ENCODE data around the gene DHX38.

DHX38 gene

GRCh38 chr16:72122308-72122707 lies 28.7 kb downstream of the DHX38 start:
- DNase-seq (ENCODE audit: low spot score) = no peak

GRCh38 chr16:72122916-72123315 lies 29.3 kb downstream of the DHX38 start:
- DNase-seq (ENCODE audit: low spot score) = no peak

- DNase-seq (ENCODE audit: low spot score) = no peak
Measured at GRCh38 chr16:72123426-72123825, 29.8 kb downstream of the DHX38 start.

DNA sequence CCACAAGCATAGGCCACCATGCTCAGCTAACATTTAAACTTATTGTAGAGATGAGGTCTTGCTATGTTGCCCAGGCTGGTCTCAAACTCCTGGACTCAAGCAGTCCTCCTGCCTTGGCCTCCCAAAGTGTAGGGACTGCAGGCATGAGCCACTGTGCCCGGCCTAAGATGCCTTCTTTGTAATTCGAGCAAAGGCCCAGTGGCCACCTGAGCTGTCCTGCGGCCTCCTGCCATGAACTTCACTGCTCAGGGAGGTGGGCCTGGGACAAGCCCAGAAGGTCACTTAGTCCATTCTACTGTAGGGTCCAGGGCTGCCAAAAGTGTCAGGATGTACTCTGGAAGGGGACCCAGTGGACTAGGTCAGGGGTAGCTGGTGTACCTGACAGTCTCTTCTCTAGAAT lies 30.5 kb downstream of the DHX38 start:
- no peak for DNase-seq (ENCODE audit: low spot score)

GRCh38 chr16:72124761-72125634 lies 31.4 kb downstream of the DHX38 start:
- DNase-seq (ENCODE audit: low spot score) = peak; percentile 81

GRCh38 chr16:72125635-72126428 lies 32.2 kb downstream of the DHX38 start:
- no peak for DNase-seq (ENCODE audit: low spot score)

DNA sequence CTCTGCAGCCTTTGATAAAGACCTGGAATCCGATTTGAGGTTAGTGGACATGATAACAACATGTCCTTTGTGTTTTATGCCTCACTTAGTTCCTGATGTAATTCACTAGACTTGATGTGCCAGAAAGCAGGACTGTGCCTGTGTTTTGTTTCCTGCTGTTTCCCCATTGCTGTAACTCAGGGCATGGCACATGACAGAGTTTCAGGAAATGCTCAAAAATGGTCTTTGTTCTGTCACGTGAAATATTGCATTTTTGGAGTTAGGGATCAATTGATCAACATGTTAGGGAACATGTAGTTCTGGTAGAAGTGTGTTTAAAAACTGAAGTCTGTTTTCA lies 32.8 kb downstream of the DHX38 start:
- no peak for DNase-seq (ENCODE audit: low spot score)

GRCh38 chr16:72128701-72129100 lies 35.1 kb downstream of the DHX38 start:
- no peak for DNase-seq (ENCODE audit: low spot score)

GRCh38 chr16:72129976-72130656 lies 36.5 kb downstream of the DHX38 start:
- DNase-seq (ENCODE audit: low spot score) = no peak

DNA sequence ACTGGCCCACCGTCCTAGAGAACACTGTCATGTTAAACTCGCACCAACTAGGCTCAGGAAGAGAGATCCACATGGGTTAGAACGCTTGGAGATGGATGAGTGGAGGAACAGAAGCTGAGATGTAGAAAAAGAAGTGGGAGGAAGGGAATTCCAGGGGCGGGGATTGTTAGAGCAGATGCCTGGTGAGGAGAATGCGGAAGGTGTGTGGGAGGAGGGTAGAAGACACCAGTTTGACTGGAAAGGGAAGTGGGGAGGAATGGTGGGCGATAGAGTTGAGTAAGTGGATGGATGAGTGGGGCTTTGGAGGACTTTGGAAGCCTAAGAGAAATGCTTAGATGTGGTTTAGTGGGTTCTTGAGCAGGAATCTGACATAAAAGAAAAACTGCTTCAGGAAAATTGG lies 37.4 kb downstream of the DHX38 start:
- no peak for DNase-seq (ENCODE audit: low spot score)

GRCh38 chr16:72132726-72133125 lies 39.1 kb downstream of the DHX38 start:
- no peak for DNase-seq (ENCODE audit: low spot score)

- no peak for DNase-seq (ENCODE audit: low spot score)
Measured at GRCh38 chr16:72134507-72134906, 40.9 kb downstream of the DHX38 start.

DNA sequence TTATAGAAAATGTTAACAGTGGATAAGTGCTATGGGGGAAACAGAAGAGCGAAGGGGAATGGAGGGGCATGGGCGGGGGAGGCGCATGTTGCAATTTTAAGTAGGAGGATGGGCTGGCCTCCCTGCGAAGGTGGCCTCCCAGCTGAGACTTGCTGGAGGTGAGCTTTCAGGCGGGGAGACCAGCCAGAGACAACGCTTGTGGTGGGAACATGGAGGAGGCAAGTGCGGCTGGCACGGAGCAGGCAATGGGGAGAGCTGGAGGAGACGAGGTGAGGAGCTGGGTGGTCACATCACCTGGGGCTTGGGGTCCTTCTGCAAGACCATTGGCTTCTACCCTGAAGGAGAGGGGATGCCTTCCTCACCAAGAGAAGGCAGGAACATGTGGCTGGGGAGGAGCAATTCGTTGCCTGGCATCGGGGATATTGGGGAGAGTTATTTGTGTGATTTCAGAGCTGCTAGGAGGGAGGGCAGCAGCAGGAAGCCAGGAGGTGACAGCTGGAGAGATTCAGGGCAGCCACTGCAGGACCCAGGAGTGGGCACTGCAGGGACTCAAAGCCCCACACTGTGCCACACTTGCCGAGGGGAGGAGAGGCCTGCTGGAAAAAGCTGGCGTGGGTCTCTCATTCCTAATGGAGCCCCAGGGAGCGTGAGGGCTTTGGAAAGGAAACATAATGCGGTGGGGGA lies 43.9 kb downstream of the DHX38 start:
- no peak for DNase-seq (ENCODE audit: low spot score)

- no peak for DNase-seq (ENCODE audit: low spot score)
Measured at GRCh38 chr16:72138064-72138572, 44.5 kb downstream of the DHX38 start.

DNA sequence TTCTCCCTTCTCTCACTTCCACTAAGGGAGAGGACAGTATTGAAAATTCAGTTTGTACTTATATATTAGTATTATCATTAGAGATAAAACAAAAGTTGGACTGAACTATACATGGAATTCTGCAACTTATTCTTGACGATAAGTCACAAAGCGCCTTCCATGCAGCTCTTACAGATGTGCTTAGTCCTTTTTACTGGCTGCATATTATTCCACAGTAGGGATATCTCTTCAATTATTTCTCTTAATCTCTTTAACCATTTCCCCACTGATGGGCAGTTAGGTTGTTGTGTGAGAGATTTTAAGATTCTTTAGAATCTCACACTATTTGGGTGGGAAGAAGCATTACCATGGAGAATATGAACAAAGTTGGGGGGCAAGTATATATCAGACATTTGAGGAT lies 46.3 kb downstream of the DHX38 start:
- DNase-seq (ENCODE audit: low spot score) = no peak

DNA sequence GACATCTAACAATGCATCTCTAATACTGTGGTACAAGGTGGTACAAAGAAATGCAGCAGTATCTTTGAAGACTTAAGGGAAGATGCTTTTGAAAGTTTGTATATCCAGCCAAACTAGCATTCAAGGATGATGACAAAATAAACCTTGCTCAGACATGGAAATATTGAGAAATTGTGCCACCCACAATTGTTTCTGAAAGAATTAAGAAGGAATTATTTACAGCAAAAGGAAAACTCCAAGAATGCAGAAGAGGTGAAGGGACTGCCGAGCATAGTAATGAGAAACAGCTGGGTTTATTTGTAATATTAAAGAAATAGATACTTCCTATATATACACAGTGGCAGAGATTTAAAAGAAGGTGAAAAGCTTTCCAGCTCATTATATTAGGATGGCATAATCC lies 48.8 kb downstream of the DHX38 start:
- no peak for DNase-seq (ENCODE audit: low spot score)

DNA sequence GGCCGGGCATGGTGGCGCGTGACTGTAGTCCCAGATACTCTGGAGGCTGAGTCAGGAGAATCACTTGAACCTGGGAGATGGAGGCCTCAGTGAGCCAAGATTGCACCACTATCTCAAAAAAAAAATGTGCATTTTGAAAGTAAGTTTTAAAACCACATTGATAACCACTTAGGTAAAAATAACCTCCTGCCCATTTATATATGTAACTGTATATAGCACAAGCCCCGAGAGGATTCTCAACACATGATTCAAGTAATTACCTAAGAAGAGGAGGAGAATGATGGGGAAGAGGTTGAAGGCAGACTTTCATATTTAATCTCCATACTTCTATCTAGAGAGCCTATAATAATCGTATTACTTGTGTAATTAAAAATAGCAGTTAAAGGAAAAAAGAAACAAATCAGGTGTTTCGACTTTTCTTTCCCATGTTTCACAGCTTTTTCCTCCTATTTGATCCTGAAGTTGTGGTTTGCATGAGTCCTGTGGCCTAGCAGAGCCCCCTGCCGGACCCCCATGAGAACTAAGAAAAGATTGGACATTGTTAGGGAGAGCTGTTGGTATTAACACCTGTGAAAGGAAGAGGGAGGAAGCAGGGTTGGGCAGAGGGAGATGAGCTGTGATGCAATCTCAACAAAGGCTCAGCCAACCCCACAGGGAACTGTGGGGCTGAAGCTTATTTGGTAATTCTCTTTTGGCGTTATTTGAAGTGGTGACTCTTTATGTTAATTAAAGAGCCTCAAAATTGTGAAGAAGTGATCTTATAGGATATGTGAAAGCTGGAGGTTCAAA lies 56.2 kb downstream of the DHX38 start:
- DNase-seq (ENCODE audit: low spot score) = no peak

DNA sequence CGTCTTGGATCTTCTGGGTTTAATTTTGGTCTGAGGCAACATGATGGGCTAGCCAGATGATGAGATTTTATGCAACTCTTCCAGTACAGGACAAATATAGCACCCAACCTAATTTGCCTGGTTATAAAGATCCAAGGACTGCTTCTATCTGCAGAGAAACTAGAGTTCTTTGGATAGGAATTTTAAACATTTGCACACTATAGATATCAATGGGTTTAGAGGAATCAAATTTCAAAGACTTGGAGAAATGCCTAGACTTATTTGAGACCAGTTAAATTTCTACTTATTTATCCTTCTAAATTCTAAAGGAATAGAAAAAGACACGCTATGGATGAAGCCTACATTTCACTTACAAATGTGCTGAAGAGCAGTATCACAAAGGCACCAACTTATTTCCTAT lies 65.7 kb downstream of the DHX38 start:
- no peak for DNase-seq (ENCODE audit: low spot score)

GRCh38 chr16:72159801-72160200 lies 66.2 kb downstream of the DHX38 start:
- DNase-seq (ENCODE audit: low spot score) = no peak

- no peak for DNase-seq (ENCODE audit: low spot score)
Measured at GRCh38 chr16:72162105-72162692, 68.6 kb downstream of the DHX38 start.
